LNCaP clone FGC (cell line): Measurements from ENCODE around the gene FSD1L.

Source experiments
- DNase-seq: peaks from one replicate; pipeline ENCODE4 v3.0.0-alpha.2; 2011; ENCODE audit warnings: low read depth
- H3K4me3 ChIP-seq: 2 replicates; pipeline ENCODE4 v1.5.1; 2011; ENCODE audit warnings: mild to moderate bottlenecking, low read depth, low read length, control low read depth
- TF ChIP-seq, protein P1 (sequence below): IDR thresholded peaks from 2 replicates; pipeline ENCODE4 v1.5.1; 2012; ENCODE audit warnings: mild to moderate bottlenecking; ENCODE audit not compliant: control insufficient read depth, insufficient read depth; ENCODE audit errors: extremely low read depth

The FSD1L gene

DNA sequence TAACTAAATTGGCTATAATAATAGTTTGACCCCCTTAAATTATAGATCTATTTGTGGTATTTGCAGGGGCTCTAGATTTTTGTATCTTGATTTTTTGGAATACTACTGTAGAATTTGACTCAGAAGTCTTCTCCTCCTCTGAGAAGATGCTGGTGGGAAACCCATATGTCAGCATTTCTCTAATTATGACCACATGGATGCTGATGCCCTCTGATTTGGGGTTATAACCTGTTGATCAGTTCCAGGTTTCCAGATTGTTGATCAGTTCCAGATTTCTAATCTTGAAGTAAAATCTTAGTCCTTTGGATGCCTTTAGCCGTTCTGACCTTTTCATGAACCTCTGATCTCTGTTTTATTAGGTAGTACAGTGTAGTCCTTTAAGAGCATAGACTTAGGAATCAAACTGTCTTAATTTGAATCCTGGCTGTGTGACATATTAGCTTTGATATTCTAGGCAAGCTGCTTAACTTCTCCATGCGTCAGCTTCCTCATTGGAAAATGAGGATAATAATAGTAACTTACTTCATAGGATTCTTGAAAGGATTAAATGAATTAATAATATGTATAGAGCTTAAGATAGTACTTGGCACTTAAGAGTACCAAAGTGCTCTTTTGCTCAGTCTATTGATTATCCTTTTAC is 8.1 kb downstream of the FSD1L start:
- no peak for DNase-seq
- TF ChIP-seq, protein P1, sequence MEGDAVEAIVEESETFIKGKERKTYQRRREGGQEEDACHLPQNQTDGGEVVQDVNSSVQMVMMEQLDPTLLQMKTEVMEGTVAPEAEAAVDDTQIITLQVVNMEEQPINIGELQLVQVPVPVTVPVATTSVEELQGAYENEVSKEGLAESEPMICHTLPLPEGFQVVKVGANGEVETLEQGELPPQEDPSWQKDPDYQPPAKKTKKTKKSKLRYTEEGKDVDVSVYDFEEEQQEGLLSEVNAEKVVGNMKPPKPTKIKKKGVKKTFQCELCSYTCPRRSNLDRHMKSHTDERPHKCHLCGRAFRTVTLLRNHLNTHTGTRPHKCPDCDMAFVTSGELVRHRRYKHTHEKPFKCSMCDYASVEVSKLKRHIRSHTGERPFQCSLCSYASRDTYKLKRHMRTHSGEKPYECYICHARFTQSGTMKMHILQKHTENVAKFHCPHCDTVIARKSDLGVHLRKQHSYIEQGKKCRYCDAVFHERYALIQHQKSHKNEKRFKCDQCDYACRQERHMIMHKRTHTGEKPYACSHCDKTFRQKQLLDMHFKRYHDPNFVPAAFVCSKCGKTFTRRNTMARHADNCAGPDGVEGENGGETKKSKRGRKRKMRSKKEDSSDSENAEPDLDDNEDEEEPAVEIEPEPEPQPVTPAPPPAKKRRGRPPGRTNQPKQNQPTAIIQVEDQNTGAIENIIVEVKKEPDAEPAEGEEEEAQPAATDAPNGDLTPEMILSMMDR: no peak
- H3K4me3 ChIP-seq: no peak overlapping the region

DNA sequence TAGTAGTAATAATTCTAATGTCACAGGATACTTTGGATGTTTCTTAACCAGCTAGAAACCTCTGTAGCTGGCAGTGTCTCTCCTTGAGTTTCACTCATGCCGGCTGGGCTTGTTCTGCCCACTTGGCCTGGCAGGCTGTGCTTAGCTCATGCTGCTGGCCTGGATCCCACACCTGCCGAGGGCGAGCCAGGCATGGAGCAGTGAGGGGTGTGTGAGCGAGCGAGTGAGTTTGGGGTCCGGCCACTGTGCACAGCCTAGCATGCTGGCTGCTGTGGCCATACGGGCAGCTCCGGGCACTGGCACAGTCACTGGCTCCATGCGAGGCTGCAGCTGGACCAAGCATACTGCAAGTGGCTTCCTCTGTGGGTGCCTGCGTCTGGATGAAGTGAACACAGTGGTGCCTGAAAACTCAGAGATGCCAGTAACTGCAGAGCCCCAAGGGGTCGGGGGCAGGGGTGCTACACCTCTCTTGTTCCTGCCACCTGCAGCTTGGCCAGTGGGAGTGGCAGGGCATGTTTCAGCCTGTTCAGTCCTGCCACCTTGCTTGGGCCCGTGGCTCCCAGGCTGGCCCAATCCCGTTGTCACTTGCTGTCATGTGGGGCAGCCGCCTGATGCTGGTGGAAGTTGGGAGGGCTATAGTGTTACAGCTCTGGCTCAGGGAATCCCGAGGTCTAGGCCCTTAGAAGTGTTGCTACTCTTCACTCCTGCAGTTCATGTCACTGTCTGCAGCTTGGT is 9.9 kb downstream of the FSD1L start:
- DNase-seq: no peak
- no peak overlapping the region for H3K4me3 ChIP-seq
- TF ChIP-seq, protein P1: no peak

DNA sequence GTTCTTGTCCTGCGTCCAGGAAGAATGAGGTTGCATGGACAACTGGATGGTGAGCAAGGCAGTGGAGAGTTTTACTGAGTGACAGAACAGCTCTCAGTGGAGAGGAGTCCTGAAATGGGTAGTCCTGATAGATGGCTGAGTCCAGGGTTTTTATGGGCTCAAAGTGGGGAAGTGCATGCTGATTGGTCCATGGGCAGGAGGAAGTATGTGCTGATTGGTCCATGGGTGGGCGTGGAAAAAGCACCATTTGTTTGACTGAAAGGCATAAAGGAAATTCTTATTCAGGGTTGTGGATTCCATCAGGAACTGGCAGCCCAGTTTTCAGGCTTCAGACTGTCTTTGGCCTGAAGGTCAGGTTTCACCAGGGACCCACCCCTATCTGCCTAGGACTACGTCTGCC is 10.6 kb downstream of the FSD1L start:
- TF ChIP-seq, protein P1: no peak
- no peak for DNase-seq
- no peak overlapping the region for H3K4me3 ChIP-seq

DNA sequence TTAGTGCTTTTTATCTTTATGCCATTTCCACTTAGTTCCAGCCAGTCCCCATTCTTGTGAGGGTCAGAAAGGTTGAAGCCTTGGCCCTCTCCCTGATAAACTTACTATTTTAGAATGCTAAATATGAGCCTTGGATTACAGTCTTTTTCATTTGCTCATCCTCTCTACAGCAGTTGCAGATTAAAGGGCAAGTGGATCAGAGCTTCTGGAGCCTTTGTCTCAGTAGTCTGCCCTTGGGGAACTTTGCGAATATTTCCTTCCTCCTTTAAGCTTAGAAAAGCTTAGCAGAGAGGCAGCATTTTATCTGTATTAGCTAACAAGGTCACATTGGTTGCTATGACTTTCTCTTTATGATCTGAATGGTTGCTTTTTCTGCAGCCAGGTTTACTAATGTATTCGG is 11.5 kb downstream of the FSD1L start:
- DNase-seq: no peak
- no peak overlapping the region for H3K4me3 ChIP-seq
- TF ChIP-seq, protein P1: no peak

GRCh38 chr9:105466898-105467455 is 19.1 kb downstream of the FSD1L start:
- DNase-seq: no peak
- TF ChIP-seq, protein P1: no peak
- H3K4me3 ChIP-seq: no peak overlapping the region

GRCh38 chr9:105468875-105469274 is 21.0 kb downstream of the FSD1L start:
- no peak overlapping the region for H3K4me3 ChIP-seq
- TF ChIP-seq, protein P1: no peak
- no peak for DNase-seq

GRCh38 chr9:105473221-105473620 is 25.4 kb downstream of the FSD1L start:
- TF ChIP-seq, protein P1: no peak
- no peak for DNase-seq
- no peak overlapping the region for H3K4me3 ChIP-seq
